Type B pancreatic cell (in vitro differentiated cells): ENCODE results near the gene WDFY4. TPM values are rescaled to one million over a fixed set of nuclear protein-coding genes. Genes with fewer than 3 reads are reported as not detected.
A peak's percentile ranks its signal among the peaks of the same experiment; 100 is the strongest.

Experiments
- DNase-seq: peaks from one replicate; pipeline ENCODE4 v3.0.0; 2021; ENCODE audit warnings: mixed read lengths; ENCODE audit not compliant: unreplicated experiment; ENCODE audit errors: extremely low spot score
- H3K27ac Mint-ChIP-seq: 2 replicates; pipeline ENCODE4 v1.8.0; 2021; ENCODE audit warnings: mild to moderate bottlenecking, mixed read lengths
- H3K27me3 Mint-ChIP-seq: 2 replicates; pipeline ENCODE4 v1.8.0; 2021; ENCODE audit warnings: mixed read lengths
- H3K36me3 Mint-ChIP-seq: 2 replicates; pipeline ENCODE4 v1.8.0; 2021; ENCODE audit warnings: mixed read lengths
- H3K4me1 Mint-ChIP-seq: one replicate; pipeline ENCODE4 v1.8.0; 2021; ENCODE audit warnings: mixed read lengths; ENCODE audit not compliant: unreplicated experiment
- H3K4me3 Mint-ChIP-seq: 2 replicates; pipeline ENCODE4 v1.8.0; 2021; ENCODE audit warnings: mild to moderate bottlenecking, mixed read lengths
- H3K9me3 Mint-ChIP-seq: 2 replicates; pipeline ENCODE4 v1.8.0; 2021; ENCODE audit warnings: mixed read lengths
- total RNA-seq: library from RNA; stranded (reverse); gene quantifications from 2 replicates; pipeline ENCODE4 v1.2.1, GENCODE V29; 2021; ENCODE audit warnings: low replicate concordance
- TF ChIP-seq, protein P1 (sequence below): fragments of 200-600 bp; sonication (generic); conservative IDR thresholded peaks from 2 replicates; pipeline ENCODE4 v1.5.0; 2021; ENCODE audit warnings: antibody characterized with exemption, mild to moderate bottlenecking

WDFY4 gene
- total RNA-seq, 1 donor from 2014 or later, result 0.05 TPM

DNA sequence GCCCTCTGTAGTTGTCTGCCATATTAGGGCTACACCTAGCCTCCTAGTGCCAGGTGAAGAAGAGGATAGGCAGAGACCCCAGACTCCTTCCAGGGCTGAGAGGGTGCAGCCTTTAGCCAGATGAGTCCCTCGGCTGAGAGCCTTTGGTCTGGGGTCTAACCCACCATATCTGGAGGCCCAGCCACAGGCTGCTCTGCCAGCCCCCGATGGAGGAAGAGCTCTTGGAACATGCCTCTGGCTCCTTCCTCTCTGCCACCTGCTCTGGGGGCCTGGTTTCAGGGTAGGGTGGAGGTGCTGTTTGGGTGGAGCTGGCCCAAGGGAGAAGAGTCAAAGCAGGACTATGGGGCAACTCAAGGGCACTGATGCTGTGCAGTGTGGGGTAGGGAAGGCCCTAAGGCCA, 253.6 kb downstream of the WDFY4 start:
- peak; percentile 42 for DNase-seq
- TF ChIP-seq, protein P1, sequence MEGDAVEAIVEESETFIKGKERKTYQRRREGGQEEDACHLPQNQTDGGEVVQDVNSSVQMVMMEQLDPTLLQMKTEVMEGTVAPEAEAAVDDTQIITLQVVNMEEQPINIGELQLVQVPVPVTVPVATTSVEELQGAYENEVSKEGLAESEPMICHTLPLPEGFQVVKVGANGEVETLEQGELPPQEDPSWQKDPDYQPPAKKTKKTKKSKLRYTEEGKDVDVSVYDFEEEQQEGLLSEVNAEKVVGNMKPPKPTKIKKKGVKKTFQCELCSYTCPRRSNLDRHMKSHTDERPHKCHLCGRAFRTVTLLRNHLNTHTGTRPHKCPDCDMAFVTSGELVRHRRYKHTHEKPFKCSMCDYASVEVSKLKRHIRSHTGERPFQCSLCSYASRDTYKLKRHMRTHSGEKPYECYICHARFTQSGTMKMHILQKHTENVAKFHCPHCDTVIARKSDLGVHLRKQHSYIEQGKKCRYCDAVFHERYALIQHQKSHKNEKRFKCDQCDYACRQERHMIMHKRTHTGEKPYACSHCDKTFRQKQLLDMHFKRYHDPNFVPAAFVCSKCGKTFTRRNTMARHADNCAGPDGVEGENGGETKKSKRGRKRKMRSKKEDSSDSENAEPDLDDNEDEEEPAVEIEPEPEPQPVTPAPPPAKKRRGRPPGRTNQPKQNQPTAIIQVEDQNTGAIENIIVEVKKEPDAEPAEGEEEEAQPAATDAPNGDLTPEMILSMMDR, result no peak
- Mint-ChIP-seq H3K27ac (no peak overlapping the region), H3K27me3 (peaks cover 9% of the 10 kb centered on the region), H3K9me3 (no peaks in the 10 kb centered on the region), H3K4me3 (no peak overlapping the region), H3K36me3 (no peaks in the 10 kb centered on the region), H3K4me1 (peaks cover 13% of the 10 kb centered on the region)

DNA sequence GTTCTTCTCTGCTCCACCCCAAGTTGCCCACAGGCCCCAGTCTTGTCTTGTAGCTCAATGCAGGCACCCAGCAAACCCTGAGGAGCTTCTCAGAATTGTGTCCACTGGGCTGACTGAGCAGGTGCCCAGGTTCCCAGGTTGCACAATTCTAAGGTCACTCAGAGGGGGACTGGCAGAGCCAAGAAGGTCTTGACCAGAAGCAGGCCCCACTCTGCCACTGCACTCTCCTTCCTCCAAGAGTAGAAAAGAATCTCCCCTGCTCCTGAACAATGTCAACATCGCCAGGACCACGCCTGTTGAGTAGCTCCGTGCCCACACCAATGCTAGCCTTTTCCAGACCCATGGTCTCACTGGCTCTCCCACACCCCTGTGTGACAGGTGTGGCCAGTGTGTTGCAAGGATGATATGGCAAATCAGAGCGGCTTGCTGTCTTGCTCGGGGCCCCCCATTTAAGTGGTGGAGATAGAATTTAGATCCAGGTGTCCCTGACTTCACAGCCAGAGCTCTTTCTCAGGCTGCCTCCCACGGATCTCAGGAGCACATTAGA, 254.4 kb downstream of the WDFY4 start:
- peak; percentile 47 for DNase-seq
- Mint-ChIP-seq H3K27me3 (peaks cover 9% of the 10 kb centered on the region), H3K36me3 (no peaks in the 10 kb centered on the region)

DNA sequence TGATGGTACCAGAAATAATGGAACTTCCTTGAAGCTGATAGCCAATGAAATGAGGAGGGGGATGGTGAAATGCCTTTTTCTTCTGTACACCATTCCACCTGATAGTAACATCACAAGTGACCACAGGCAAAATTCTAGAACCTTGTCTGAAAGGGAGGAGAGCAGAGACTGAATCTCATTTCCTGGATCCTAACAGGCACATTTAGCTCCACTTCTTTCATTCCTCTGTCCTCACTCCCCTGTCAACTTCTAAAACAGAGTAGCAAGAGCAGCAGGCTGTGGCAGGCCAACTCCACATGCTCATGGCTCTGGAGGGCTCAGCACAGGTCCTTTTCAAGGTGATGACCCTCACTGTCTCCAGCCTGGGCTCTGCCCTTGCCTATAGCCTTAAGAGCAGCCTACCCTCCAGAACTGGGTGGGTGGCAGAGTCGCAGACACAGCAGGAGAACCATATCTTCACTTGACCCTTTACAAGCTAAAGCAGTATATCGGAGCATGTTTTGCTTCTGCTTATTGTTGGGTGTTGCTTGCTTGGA, 255.2 kb downstream of the WDFY4 start, which contains the start of gene LRRC18:
Gene LRRC18, minus strand, starts transcription at position 51 of the 536 bp plus-strand sequence. CDS start 25,685 bp downstream, outside the sequence.
- DNase-seq, result peak; percentile 32
- Mint-ChIP-seq H3K9me3 (no peaks in the 10 kb centered on the region), H3K4me1 (peaks cover 12% of the 10 kb centered on the region), H3K27ac (no peak within 1 kb of the TSS), H3K27me3 (peaks cover 5% of the 10 kb centered on the region), H3K4me3 (no peak within 1 kb of the TSS), H3K36me3 (no peaks in the 10 kb centered on the region)
- TF ChIP-seq, protein P1, result no peak

More for the DNA sequence above, 254.4 kb downstream of the WDFY4 start:
- Mint-ChIP-seq H3K9me3 (no peaks in the 10 kb centered on the region), H3K27ac (no peak overlapping the region), H3K4me1 (peaks cover 13% of the 10 kb centered on the region), H3K4me3 (no peak overlapping the region)
- TF ChIP-seq, protein P1, result no peak

DNA sequence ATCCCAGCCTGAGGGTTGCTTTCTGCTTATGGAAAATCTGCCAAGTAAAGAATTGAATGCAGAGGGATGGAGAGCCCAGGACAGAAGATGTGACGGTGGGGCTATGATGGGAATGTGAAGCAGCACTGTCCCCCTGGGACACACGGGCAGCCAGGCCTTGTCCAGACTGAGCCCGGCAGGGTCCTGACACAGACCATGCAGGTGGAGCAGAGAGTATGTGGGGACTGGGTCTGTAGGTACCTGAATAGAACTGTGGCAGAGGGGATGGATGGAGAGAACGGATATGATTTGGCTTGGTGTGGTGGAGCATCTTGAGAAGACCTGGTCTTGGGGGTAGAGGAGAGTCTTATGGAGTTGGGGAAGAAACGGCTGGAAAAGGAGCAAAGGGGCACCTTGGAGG, 255.7 kb downstream of the WDFY4 start:
- Mint-ChIP-seq H3K9me3 (no peaks in the 10 kb centered on the region), H3K27ac (no peak overlapping the region), H3K27me3 (peaks cover 4% of the 10 kb centered on the region), H3K36me3 (no peaks in the 10 kb centered on the region), H3K4me3 (no peak overlapping the region), H3K4me1 (peaks cover 7% of the 10 kb centered on the region)
- TF ChIP-seq, protein P1, result no peak
- peak; percentile 42 for DNase-seq

DNA sequence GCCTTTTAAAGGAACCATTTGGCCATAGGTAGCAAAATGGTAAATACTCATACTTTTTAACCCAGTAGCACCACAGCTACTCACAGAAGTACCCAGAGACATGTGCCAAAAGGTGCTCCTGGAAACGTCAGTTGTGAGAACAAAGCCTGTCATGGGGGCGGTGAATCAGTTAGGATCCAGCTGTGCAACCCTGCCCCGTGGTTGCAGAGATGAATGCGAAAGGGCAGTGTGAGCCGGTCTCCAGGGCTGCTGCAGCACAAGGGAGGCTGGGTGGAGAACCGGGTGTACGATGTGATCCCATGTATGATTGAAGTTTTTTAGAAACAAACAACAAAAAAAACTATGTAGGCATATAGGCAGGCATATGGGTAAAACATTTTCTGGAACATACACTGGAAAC, 256.3 kb downstream of the WDFY4 start:
- no peaks in the 10 kb centered on the region for H3K9me3 Mint-ChIP-seq
- peak; percentile 16 for DNase-seq
- TF ChIP-seq, protein P1, result no peak
- H3K27ac Mint-ChIP-seq, result no peak overlapping the region
- H3K4me3 Mint-ChIP-seq, result no peak overlapping the region
- peaks cover 5% of the 10 kb centered on the region for H3K4me1 Mint-ChIP-seq
- H3K36me3 Mint-ChIP-seq, result no peaks in the 10 kb centered on the region
- peaks cover 7% of the 10 kb centered on the region for H3K27me3 Mint-ChIP-seq
